ENCODE data around the gene CTPS1. TPM values are rescaled to one million over a fixed set of nuclear protein-coding genes. Genes with fewer than 3 reads are reported as not detected.
A peak's percentile ranks its signal among the peaks of the same experiment; 100 is the strongest.

CTPS1 gene
- total RNA-seq, 1 experiment from 2014 or later: 63.1 TPM

DNA sequence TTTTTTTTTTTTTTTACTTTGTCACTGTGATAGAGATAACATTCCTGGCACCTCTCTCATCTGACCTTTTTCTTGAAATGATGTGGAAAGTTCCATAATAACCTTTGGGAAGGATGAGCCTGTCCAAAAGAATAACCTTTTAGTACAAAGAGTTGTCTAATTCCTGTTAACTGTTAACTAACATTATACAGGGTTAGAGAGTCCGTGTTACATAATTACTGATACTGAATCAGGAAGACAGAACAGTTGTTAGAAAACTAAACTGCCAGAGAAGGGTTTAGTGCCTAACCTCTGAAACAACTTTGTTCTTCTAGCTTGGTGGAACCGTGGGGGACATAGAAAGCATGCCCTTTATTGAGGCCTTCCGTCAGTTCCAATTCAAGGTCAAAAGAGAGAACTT lies 8.8 kb downstream of the CTPS1 start:
- TF ChIP-seq, protein P1, sequence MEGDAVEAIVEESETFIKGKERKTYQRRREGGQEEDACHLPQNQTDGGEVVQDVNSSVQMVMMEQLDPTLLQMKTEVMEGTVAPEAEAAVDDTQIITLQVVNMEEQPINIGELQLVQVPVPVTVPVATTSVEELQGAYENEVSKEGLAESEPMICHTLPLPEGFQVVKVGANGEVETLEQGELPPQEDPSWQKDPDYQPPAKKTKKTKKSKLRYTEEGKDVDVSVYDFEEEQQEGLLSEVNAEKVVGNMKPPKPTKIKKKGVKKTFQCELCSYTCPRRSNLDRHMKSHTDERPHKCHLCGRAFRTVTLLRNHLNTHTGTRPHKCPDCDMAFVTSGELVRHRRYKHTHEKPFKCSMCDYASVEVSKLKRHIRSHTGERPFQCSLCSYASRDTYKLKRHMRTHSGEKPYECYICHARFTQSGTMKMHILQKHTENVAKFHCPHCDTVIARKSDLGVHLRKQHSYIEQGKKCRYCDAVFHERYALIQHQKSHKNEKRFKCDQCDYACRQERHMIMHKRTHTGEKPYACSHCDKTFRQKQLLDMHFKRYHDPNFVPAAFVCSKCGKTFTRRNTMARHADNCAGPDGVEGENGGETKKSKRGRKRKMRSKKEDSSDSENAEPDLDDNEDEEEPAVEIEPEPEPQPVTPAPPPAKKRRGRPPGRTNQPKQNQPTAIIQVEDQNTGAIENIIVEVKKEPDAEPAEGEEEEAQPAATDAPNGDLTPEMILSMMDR (IDR thresholded peaks at IDR 0.05; ENCODE audit: insufficient read depth in 1 of 2, low read depth in 1 of 2, low read length in 1 of 2, severe bottlenecking in 1 of 2, unreplicated experiment in 1 of 2): no peak
- intact Hi-C loops (cut with micrococcal nuclease; ENCODE audit: unreplicated experiment): no loop called here
- Histone ChIP-seq H3K27me3 (replicated peaks; ENCODE audit: control insufficient read depth, insufficient read depth, low read length) (no peaks in the 10 kb centered on the region), H3K9me3 (no peaks in the 10 kb centered on the region), H3K4me3 (ENCODE audit: low read depth, low read length) (no peak overlapping the region), H3K36me3 (ENCODE audit: control insufficient read depth, insufficient read depth, low read length) (no peaks in the 10 kb centered on the region; the same call in 1 of the 2 replicates), H3K4me1 (peaks cover 33% of the 10 kb centered on the region)
- Mint-ChIP-seq H3K36me3 (ENCODE audit: insufficient read depth, unreplicated experiment) (peaks cover 93% of the 10 kb centered on the region), H3K27ac (ENCODE audit: unreplicated experiment) (peak overlapping the region; percentile 73), H3K4me3 (ENCODE audit: unreplicated experiment) (no peak overlapping the region), H3K27me3 (ENCODE audit: insufficient read depth, unreplicated experiment) (no peaks in the 10 kb centered on the region), H3K9me3 (ENCODE audit: unreplicated experiment) (no peaks in the 10 kb centered on the region), H3K4me1 (ENCODE audit: low read depth, unreplicated experiment) (peaks cover 7% of the 10 kb centered on the region)
- CTCF ChIA-PET: no interaction called here
- POLR2A ChIA-PET: no interaction called here
- no peak for DNase-seq
- BruUV-seq (replicated peaks): no TSS peak

GRCh38 chr1:40989066-40989465 lies 9.6 kb downstream of the CTPS1 start:
- H3K27ac Mint-ChIP-seq (ENCODE audit: unreplicated experiment): no peak overlapping the region
- CTCF ChIA-PET: no interaction called here
- no TSS peak for BruUV-seq (replicated peaks)
- H3K4me3 Mint-ChIP-seq (ENCODE audit: unreplicated experiment): no peak overlapping the region
- Histone ChIP-seq H3K4me1 (peaks cover 33% of the 10 kb centered on the region), H3K9me3 (no peaks in the 10 kb centered on the region), H3K36me3 (ENCODE audit: control insufficient read depth, insufficient read depth, low read length) (no peaks in the 10 kb centered on the region; the same call in 1 of the 2 replicates), H3K4me3 (ENCODE audit: low read depth, low read length) (no peak overlapping the region), H3K27me3 (replicated peaks; ENCODE audit: control insufficient read depth, insufficient read depth, low read length) (no peaks in the 10 kb centered on the region)
- DNase-seq: no peak
- intact Hi-C loops (cut with micrococcal nuclease; ENCODE audit: unreplicated experiment): no loop called here
- TF ChIP-seq, protein P1 (IDR thresholded peaks at IDR 0.05; ENCODE audit: insufficient read depth in 1 of 2, low read depth in 1 of 2, low read length in 1 of 2, severe bottlenecking in 1 of 2, unreplicated experiment in 1 of 2): no peak
- peaks cover 93% of the 10 kb centered on the region for H3K36me3 Mint-ChIP-seq (ENCODE audit: insufficient read depth, unreplicated experiment)
- no peaks in the 10 kb centered on the region for H3K27me3 Mint-ChIP-seq (ENCODE audit: insufficient read depth, unreplicated experiment)
- POLR2A ChIA-PET: no interaction called here
- H3K9me3 Mint-ChIP-seq (ENCODE audit: unreplicated experiment): no peaks in the 10 kb centered on the region
- peaks cover 7% of the 10 kb centered on the region for H3K4me1 Mint-ChIP-seq (ENCODE audit: low read depth, unreplicated experiment)

- ChIA-PET CTCF (no interaction called here), POLR2A (no interaction called here)
- Histone ChIP-seq H3K4me3 (ENCODE audit: low read depth, low read length) (no peak overlapping the region), H3K36me3 (ENCODE audit: control insufficient read depth, insufficient read depth, low read length) (no peaks in the 10 kb centered on the region), H3K27me3 (replicated peaks; ENCODE audit: control insufficient read depth, insufficient read depth, low read length) (no peaks in the 10 kb centered on the region), H3K9me3 (no peaks in the 10 kb centered on the region), H3K4me1 (no peaks in the 10 kb centered on the region)
- intact Hi-C loops (cut with micrococcal nuclease; ENCODE audit: unreplicated experiment): no loop called here
- Mint-ChIP-seq H3K27me3 (ENCODE audit: insufficient read depth, unreplicated experiment) (no peaks in the 10 kb centered on the region), H3K4me3 (ENCODE audit: unreplicated experiment) (no peak overlapping the region), H3K36me3 (ENCODE audit: insufficient read depth, unreplicated experiment) (peaks cover 100% of the 10 kb centered on the region), H3K27ac (ENCODE audit: unreplicated experiment) (no peak overlapping the region), H3K9me3 (ENCODE audit: unreplicated experiment) (no peaks in the 10 kb centered on the region), H3K4me1 (ENCODE audit: low read depth, unreplicated experiment) (no peaks in the 10 kb centered on the region)
- no peak for DNase-seq
- TF ChIP-seq, protein P1 (IDR thresholded peaks at IDR 0.05; ENCODE audit: insufficient read depth in 1 of 2, low read depth in 1 of 2, low read length in 1 of 2, severe bottlenecking in 1 of 2, unreplicated experiment in 1 of 2): no peak
- no TSS peak for BruUV-seq (replicated peaks)
Measured at GRCh38 chr1:40997096-40997495, 17.6 kb downstream of the CTPS1 start.

Measured in Caco-2 (cell line).